ENCODE data around the gene BTBD9.

BTBD9 gene

DNA sequence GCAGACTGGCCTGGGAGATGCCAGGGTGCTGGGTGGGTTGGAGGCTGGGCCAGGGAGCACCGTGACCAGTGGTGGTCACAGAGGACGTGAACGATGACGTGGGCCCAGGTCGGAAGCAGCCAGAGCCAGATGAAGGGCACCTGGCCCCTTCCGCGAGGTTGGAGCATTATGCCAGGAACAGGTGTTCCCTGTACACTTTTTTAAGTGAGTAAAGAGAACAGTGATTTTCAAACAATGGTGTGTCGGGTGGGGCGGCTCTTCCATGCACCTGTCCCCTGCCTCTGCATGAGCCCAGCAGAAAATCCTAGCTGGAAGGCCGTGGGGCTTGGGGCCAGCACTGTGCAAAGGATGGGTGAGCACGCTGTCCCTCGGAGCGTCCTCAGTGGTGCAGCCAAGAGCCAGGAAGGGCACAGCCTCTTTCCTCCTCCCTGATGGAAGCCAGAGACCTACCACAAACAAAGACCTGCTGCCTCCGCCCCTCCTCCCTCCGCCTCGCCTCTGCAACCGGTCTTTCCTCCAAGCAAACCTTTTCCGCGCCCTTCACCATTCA, 469.7 kb downstream of the BTBD9 start:
- no peak for DNase-seq

DNA sequence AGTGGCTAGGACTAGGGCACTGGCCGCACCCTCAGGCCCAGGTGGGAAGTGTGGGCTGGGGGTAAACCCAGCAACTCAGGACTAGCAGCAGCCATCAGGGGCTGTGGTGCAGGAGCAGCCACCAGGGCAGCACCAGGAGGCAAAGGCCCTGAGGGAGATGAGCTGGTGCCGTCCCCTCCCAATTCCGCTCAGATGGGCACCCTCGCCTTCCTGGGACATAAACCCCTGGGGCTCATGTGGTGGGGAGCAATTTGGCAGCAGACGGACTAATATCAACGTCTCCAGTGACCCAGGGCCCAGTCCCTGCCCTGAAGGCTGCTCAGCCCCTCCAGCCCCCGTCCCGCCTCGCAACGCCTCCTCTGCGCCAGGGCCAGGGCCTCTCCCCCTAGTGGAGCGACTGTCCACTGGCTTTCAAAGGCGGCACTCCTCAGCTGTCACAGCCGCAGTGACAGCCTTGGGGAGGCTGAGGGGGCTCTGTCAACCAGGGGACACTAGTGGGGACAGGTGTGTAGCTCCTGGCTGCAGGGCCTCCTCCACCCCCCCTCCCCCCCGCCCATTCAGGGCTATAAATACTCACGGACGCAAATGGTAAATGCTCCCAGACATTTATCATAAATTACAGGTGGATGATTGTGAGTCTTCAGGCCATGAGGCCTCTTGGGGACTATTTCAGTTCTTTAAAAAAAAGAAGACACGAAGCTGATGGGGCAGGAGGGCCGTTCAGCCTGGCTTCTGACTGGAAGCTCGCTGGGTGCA, 470.3 kb downstream of the BTBD9 start:
- DNase-seq: no peak

DNA sequence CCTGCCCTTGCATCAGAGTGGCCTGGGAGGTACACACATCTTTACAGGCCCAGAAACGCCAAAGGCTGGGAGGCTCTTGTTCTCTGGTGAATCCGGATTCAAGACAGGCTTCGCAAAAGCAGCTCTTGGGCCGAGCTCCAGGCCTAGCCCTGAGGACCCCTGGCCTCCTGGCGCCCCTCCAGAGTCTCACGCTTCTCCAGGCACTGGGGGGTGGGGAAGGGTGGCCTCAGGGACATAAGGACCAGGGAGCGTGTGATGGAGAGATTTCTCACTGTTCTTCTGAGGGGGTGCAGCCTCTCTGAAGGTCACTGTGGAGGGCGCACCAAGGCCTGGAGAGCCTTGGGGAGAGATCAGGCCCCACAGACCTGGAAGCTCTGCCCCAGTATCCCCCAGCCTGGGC, 471.0 kb downstream of the BTBD9 start:
- no peak for DNase-seq

DNA sequence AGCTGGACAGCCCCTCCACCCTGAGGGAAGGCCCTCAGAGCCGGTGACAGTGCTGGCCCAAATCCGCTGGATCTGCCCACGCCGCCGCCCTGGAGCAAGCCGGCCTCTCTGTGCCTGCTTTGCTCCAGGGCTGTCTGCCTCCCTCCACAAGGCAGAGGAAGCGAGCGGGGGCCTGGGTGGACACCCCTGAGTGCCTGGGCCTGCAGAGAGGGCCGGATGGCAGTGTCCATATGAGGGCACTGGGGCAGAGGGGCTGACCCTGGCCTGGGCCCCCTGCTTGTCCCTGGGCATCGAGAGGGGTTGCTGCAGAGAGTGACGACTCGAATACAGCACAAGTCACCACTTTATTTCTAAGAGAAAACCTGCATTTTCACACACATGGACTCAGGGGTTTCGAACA, 471.6 kb downstream of the BTBD9 start:
- DNase-seq: no peak

GRCh38 chr6:38167598-38167997, 472.1 kb downstream of the BTBD9 start:
- no peak for DNase-seq

DNA sequence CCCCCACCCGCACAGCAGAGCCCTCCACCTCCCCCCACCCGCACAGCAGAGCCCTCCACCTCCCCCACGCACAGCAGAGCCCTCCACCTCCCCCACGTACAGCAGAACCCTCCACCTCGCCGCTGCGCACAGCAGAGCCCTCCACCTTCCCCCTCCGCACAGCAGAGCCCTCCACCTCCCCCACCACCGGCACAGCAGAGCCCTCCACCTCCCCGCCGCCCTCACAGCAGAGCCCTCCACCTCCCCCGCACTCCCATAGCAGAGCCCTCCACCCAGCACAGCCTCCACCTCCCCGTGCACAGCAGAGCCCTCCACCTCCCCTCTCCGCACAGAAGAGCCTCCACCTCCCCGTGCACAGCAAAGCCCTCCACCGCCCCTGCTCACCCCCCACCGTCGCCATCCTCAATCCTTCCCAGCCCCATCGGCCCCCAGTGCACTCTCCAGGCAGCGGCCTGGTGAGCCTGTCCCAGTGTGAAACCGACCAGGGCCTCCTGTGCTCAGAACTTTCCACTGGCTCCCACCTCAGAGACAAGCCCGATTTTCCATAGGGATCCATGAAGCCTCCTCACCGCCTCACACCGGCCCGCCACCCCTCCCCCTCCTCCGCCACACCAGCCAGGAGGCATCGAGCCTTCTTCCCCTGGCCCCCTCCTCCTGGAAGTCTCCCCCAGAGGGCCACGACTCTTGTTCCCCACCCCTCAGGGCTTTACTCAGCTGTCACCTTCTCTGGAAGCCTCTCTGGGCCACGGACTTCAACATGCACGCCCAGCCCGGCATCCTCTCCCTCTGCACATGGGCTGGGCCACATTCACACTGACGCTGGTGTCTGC, 473.1 kb downstream of the BTBD9 start:
- no peak for DNase-seq

DNA sequence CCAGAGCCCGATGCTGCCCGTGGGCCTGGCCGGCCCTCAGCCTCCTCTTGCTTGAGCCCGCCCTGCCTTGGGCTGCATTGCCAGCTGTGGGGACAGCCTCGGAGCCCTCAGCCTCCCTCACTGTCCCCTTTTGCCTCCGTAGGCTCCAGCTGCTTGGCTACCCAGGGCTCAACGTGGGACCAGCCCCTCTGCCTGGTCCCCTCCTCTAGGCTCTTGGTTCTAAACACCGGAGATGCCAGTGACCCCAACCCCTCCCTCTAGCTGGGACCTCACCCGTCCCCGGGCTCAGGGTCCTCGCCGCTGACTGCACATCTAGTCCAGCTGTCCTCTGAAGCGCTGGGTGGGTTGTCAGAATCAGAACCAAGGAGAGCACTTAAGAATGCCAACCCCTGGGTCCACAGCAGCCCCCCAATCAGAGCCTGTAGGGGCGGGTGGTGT, 475.0 kb downstream of the BTBD9 start:
- no peak for DNase-seq

DNA sequence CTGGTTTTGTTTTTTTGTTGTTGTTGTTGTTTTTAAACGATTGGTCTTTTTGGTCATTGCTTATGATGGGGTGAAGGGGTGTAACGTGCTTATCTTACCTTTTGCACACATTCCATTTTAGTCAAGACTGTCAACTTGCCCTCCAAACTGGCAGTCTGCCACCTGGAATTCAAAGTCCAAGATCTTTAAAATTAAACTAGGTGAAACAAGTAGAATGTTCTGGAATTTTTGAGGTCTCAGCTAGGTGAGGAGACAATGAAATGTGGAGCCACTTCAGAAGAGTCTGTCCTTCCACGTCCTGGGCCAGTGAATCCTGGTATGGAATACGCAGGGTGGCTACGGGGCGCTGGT, 475.6 kb downstream of the BTBD9 start:
- no peak for DNase-seq

DNA sequence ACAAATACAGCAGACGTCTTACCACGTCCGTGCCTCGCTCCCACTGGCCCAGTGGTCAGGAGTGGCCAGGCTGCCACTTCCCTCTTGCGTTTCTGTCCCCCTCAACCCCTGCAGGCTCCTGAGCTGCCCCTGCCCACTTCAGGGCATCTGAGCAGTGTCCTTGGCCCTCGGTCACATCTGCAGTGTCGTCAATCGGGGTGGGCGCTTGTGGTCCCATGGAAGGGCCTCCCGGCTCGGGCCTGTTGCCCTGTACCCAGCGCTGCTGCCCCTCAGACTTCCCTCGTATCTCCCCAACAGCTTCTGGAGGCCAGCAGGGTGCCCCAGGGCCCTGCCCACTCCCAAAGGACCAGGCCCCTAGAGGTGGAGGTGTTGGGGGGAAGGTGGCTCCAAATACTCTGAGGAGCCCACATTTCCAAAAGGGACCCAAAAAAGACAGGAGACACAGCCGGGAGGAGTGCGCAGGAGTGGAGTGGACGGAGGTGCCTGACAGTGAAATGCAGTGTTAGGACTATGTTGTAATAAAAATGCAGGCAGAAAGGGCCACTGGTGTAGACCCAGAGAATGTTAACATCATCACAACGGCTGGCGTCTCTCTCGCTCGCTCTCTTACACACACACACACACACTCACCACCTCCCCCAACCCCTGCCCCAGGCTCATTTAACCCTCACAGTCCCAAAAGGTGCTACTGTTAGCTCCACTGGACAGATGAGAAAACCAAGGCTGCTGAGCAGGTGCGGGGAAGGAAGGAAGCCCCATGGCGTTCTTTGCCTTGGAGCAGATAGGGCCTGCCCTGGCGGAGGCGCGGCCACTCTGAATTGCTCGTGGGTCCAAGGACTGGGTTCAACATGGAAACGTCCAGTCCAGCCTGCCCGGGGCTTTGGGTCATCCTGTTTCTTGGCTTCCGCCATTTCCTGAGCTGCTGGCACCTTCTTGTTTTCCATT, 476.3 kb downstream of the BTBD9 start:
- DNase-seq: no peak

- no peak for DNase-seq
These were observed 477.1 kb downstream of the BTBD9 start for GRCh38 chr6:38162493-38163185.

GRCh38 chr6:38161754-38162492, 477.8 kb downstream of the BTBD9 start:
- no peak for DNase-seq

- no peak for DNase-seq
These were observed 478.4 kb downstream of the BTBD9 start for GRCh38 chr6:38161331-38161730.

DNA sequence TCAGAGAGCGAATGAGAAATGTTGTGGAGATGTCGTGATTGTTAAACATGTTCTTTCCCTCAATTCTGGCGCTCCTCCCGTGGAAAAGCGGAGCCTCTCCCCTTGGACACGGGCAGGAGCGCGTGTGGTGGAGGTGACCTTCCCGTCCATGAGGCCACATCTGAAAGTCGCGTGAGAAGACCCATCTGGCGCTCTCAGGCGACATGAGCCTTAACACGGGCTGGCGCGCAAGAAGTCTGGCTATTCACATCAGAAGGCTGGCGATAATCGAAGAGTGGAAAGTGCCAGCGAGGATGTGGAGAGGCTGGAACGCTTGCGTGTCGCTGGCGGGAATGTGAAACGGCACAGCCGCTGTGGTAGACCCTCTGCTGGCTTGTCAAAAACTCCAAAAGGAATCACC, 478.9 kb downstream of the BTBD9 start:
- DNase-seq: no peak

GRCh38 chr6:38159596-38159995, 480.1 kb downstream of the BTBD9 start:
- DNase-seq: no peak

DNA sequence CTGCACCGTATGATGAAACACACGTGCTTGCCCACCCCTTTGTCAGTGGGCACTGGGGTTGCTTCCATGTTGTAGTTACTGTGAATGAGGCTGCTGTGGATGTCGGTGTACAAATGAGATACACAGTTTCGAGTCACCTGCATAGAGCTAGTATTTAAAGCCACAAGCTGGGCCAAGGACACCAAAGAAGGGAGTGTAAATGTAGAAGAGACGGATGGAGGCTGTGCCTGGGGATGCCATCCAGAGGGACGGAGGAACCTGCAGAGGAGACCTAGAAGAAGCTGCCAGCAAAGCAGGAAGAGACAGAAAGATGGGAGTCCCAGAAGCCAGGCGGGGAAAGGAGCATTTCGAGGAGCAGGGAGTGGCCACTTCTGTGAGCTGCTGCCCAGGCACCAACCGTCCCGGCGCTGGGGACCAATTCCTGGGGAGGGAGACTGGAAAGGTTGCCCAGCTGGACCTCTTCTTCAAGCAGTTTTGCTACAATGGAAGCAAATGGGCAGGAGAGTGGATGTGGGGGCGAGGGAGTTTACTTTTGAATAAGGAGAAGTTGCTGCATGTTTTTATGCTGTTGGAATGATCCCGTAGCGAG, 480.9 kb downstream of the BTBD9 start:
- no peak for DNase-seq

DNA sequence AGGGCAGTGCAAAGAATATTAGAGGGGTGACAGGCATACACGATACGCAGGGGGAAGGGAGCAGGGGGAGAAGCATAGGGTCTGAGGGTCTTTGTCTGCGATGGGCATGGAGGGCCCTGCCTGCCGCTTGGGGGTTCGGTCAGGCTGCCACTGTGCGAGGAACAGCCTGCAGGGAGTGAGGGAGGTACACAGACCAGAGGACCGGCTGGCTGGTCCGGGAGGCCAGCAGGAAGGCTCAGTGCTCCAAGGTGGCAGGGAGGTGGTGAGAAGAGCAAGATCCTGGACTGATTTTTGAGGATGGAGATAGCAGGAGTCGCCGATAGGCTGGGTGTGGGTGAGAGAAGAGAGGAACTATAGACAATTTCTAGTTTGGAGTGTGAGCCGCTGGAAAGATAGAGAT, 481.8 kb downstream of the BTBD9 start:
- no peak for DNase-seq

DNA sequence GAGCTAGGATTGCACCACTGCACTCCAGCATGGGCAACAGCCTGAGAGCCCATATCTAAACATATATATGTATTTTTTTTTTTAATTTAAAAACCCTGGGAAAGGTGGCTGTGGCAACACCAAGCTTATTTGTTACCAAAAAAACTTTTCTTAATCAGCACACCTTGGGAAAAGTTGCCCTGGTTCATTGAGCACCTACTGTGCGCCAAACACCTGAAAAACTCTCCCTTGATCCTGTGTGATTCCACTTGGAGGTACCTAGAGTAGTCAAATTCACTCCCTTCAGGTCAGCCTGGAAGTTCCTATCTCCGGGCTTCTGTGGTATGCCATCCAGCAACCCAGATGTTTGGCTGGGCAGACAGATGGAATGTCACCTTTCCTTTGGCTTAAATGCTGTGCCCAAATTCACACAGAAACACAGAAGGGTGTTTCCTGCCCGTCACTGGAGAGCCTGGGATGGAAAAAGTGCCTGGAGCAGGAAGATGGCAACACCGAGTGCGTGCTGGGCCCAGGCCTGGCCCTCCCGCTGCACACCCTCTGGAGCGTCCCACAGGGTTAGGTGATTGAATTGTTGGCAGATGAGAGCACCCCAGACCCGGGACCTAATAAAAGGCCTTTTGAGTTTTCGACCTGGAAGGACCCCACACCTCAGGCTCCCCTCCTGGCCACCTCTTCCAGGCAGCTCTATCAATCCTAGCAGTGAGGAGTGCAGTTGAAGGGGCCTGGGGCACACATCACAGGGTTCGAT, 482.7 kb downstream of the BTBD9 start:
- DNase-seq: no peak

DNA sequence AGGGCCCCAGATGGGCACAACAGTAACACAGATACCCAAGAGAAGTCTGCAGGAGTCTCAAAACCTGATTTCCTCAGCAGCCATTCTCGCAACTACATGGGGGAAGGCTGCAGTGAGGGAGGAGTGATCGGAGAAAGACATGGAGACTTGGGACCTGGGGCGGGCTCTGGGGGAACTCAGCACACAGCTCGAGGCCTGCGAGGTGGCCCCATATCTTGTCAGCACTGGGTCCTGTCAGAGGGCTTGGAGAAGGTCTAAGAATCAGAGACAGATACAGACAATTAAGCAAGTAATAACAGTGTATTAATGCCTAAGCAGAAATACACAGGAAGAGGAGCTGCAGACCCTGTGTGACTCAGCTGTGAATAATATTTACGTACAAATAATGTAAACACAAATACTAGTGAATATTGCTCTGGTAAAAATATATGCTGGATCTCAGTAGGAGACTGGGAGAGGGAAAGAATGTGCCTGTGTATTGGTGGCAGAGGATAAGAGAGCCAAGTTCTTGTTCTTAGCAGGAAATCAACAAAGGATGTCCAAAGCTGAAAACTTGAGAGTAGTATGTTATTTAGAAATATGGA, 484.0 kb downstream of the BTBD9 start:
- DNase-seq: no peak

GRCh38 chr6:38155144-38155543, 484.6 kb downstream of the BTBD9 start:
- DNase-seq: no peak

DNA sequence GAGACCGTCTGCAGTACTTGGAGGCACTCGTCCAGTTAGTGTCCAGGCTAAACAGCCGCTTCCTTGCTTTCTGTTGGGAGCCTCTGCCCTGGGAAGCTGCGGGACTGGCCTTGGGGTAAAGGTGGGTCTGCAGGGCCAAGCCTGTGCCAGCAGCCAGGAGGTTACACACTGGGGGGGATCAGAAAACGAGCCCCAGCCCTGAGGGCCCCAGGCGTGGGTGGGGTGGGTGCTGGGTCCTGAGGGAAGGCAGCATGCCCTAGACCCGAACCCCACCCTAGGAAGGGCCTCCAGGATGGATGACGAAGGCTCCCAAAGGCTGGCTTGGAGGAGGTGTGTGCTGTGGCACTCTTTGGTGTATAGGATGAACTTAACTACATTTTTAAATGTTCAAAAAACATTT, 485.0 kb downstream of the BTBD9 start:
- DNase-seq: no peak
